Measurements from ENCODE around the gene PAPOLG. TPM values are rescaled to one million over a fixed set of nuclear protein-coding genes. Genes with fewer than 3 reads are reported as not detected.

PAPOLG gene
- 19.5 TPM for total RNA-seq (ENCODE audit: unreplicated experiment)
- long read RNA-seq, full-length matches to known transcripts: 1 of 2 reads
- long read RNA-seq, partial matches to known transcripts: 1 of 2 reads
- long read RNA-seq, other reads (novel, unspliced or antisense): 0 of 2 reads

GRCh38 chr2:60756097-60757087 is at the start of gene PAPOLG:
Gene PAPOLG, plus strand, starts transcription at chr2:60756268. Its CDS starts 211 bp downstream, at chr2:60756479.
- DNase-seq (ENCODE audit: low spot score): peak; percentile 96
- no peak for TF ChIP-seq CTCF (IDR thresholded peaks at IDR 0.05; ENCODE audit: unreplicated experiment)
- Mint-ChIP-seq H3K36me3 (ENCODE audit: low read depth, unreplicated experiment) (peaks cover 12% of the 10 kb centered on the region), H3K9me3 (ENCODE audit: unreplicated experiment) (no peaks in the 10 kb centered on the region), H3K27me3 (ENCODE audit: unreplicated experiment) (peaks cover 5% of the 10 kb centered on the region), H3K4me1 (ENCODE audit: unreplicated experiment) (peaks cover 12% of the 10 kb centered on the region), H3K4me3 (ENCODE audit: unreplicated experiment) (peak within 1 kb of the TSS; percentile 98), H3K27ac (ENCODE audit: unreplicated experiment) (peak within 1 kb of the TSS; percentile 93)

DNA sequence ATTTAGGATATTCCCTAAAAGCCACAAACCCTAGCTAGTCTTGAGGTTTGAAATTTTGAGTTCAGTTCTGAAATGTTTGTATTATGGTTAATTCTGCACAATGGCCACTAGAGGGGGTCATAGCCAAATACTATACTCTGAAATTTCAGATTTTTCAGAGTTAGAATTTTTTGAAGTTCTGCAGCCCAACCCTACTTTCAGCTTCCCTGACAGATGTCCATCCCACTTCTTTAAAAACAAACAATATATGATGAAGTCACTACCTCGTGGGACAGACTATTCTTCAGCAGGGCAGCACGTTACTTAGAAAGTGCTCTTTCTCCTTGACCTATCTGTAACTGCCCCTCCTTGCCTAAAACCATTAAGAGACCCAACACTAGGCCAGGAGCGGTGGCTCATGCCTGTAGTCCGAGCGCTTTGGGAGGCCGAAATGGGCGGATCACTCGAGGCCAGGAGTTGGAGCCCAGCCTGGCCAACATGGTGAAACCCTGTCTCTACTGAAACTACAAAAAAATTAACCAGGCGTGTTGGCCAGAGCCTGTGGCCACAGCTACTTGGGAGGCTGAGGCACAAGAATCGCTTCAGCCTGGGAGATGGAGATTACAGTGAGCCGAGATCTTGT is 48.2 kb upstream of the PAPOLG start:
- Mint-ChIP-seq H3K27ac (ENCODE audit: unreplicated experiment) (no peak overlapping the region), H3K4me3 (ENCODE audit: unreplicated experiment) (no peak overlapping the region), H3K36me3 (ENCODE audit: low read depth, unreplicated experiment) (no peaks in the 10 kb centered on the region), H3K9me3 (ENCODE audit: unreplicated experiment) (no peaks in the 10 kb centered on the region), H3K4me1 (ENCODE audit: unreplicated experiment) (no peaks in the 10 kb centered on the region), H3K27me3 (ENCODE audit: unreplicated experiment) (no peaks in the 10 kb centered on the region)
- peak; percentile 93 for TF ChIP-seq CTCF (IDR thresholded peaks at IDR 0.05; ENCODE audit: unreplicated experiment)
- DNase-seq (ENCODE audit: low spot score): no peak

DNA sequence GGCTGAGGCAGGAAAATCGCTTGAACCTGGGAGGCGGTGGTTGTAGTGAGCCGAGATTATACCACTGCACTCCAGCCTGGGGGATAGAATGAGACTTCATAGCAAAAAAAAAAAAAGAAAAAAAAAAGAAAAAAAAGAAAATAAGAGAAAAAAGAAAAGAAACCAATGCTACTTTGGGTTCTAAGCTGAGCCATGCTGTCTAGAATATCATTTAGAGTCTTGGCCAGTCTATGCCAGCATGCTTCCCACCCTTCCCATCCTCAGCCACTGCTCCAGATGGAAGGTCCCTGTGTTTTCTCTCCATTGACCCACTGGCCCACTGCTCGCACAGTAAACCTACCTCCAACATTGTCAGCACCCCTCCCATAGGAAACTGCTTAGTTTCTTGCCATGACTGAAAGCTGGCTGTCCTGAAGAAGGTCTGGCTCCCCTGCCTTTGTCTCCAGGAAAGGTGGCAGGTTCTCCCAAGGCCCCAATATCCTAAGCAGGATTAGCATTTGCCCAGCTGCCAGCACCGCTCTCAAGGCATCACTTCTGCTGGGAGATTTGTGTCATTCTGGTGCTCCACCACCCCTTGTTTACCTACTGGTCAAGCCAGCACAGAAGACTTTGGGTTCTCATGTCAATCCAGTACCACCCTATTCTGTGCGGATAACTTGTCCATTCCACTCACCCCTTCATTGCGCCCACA is 47.3 kb upstream of the PAPOLG start:
- H3K9me3 Mint-ChIP-seq (ENCODE audit: unreplicated experiment): no peaks in the 10 kb centered on the region
- no peak overlapping the region for H3K4me3 Mint-ChIP-seq (ENCODE audit: unreplicated experiment)
- DNase-seq (ENCODE audit: low spot score): no peak
- H3K27me3 Mint-ChIP-seq (ENCODE audit: unreplicated experiment): no peaks in the 10 kb centered on the region
- H3K36me3 Mint-ChIP-seq (ENCODE audit: low read depth, unreplicated experiment): no peaks in the 10 kb centered on the region
- TF ChIP-seq CTCF (IDR thresholded peaks at IDR 0.05; ENCODE audit: unreplicated experiment): no peak
- H3K4me1 Mint-ChIP-seq (ENCODE audit: unreplicated experiment): no peaks in the 10 kb centered on the region
- no peak overlapping the region for H3K27ac Mint-ChIP-seq (ENCODE audit: unreplicated experiment)

DNA sequence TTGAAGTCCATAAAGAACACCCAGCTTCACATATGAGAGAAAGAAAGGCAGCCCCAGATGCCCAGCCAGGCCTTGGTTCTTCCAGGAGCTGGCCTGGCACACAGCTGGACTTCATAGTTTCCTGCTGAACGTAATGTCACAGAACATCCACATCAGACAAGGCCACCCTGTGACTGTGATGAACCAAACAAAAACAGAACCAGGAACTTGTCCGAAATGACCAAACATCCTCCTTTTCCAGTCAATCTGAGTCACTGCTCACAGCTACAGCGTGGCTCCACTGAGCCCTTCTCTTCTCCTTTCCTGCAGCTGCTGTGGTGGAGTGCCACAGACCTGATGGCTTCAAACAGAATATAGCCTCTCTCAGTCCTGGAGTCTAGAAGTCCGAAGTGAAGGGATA is 45.4 kb upstream of the PAPOLG start:
- Mint-ChIP-seq H3K4me3 (ENCODE audit: unreplicated experiment) (no peak overlapping the region), H3K27ac (ENCODE audit: unreplicated experiment) (no peak overlapping the region)
- DNase-seq (ENCODE audit: low spot score): peak; percentile 6

More for the DNA sequence above, 45.4 kb upstream of the PAPOLG start:
- TF ChIP-seq CTCF (IDR thresholded peaks at IDR 0.05; ENCODE audit: unreplicated experiment): no peak
- no peaks in the 10 kb centered on the region for H3K27me3 Mint-ChIP-seq (ENCODE audit: unreplicated experiment)
- H3K9me3 Mint-ChIP-seq (ENCODE audit: unreplicated experiment): no peaks in the 10 kb centered on the region
- H3K36me3 Mint-ChIP-seq (ENCODE audit: low read depth, unreplicated experiment): no peaks in the 10 kb centered on the region
- no peaks in the 10 kb centered on the region for H3K4me1 Mint-ChIP-seq (ENCODE audit: unreplicated experiment)
